NCI-H187 treated with DMSO at 0.1 percent for 48 hours (cell line): ENCODE results near the gene ASPA.

ENCODE experiments used
- DNase-seq: peaks from one replicate; lab custom pipeline; 2025; lab: John Stamatoyannopoulos, UW

Gene ASPA

DNA sequence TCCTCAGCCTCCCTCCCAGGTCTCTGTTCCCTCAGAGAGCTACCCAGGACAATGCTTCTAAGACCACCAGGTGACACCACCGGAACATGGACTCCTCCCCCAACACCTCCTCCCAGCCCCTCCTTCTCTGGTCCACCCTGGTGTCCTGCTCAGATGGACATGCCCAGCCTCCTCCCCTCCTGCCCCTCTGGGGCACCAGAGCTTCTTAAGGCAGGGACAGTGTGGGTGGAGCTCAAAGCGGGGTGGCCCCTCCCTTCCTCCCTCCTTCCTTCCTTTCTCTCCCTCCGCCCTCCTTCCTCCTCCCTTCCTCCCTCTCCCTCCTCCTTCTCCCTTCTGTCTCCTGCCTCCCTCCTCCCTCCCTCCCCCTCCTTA, 59.1 kb downstream of the ASPA start:
- DNase-seq: no peak

DNA sequence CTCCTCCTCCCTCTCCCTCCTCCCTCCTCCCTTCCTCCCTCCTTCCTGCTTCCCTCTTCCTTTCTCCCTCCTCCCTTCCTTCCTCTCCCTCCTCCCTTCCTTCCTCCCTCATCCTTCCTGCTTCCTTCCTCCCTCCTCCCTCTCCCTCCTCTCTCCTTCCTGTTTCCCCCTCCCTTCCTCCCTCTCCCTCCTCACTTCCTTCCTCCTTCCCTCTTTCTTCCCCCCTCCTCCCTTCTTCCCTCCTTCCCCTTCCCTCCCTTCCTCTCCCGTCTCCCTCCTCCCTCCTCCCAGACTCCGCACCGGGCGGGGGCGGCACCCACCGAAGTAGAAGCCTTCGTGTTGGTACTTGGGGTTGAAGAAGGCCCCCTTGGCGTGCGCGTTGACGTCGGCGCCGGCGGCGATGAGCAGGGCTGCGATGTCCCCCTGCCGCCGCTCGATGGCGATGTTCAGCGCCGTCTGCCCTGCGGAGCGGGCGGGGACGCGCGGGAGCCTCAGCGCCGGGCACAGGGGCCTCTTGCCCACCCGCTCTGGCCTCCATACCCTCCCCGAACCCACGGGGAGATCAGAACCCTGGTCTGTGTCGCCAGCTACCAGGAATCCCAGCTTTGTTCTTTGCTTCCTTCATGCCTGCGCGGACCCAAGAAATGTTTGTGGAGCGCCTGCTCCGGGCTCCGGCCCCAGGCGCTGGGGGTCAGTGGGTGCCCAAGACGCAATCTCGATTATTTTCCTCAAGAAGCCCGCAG, 59.6 kb downstream of the ASPA start:
- no peak for DNase-seq

DNA sequence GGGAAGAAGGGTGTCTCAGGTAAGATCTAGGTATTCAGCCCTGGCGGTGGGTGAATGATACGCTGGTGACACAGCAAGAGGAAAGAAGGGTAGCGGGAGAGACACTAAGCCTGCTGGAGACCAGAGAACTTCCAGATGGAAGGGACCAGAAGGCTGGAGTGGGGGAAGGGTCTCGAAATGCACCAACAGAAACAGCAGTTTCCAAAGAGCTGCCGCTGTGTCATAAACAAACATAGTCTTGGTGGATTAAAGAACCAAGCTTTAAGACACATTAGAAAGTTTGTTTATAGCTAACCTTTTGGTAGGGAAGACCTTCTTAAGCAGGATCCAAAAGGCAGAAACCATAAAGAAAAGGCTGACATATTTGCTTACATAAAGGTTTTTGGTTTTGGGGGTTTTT, 60.9 kb downstream of the ASPA start:
- no peak for DNase-seq

DNA sequence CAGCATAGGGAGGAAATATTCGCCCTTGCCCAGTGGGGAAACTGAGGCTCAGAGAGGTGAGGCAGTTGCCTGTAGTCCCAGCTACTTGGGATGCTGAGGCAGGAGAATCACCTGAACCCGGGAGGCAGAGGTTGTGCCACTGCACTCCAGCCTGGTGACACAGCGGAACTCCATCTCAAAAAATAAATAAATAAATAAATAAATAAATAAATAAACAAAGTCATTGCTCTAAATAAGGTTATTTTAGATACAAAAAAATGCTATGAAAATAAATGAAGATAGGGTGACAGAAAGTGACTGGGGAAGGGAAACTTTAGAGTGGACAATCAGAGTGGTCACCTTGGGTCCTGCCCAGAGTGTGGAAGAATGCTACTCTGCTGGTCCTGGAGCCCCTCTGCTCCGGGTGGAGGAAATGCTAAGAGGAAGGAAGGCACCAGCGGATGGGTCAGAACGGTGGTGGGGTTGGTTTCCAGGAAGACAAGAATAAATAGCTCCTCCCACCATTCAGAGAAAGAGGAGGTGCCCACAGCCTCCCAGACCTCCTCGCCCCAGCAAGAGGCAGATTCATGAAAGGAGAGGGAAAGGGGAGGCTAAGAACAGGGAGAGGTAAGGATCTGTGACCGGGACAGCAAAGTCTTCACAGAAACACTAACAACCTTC, 64.2 kb downstream of the ASPA start:
- no peak for DNase-seq

DNA sequence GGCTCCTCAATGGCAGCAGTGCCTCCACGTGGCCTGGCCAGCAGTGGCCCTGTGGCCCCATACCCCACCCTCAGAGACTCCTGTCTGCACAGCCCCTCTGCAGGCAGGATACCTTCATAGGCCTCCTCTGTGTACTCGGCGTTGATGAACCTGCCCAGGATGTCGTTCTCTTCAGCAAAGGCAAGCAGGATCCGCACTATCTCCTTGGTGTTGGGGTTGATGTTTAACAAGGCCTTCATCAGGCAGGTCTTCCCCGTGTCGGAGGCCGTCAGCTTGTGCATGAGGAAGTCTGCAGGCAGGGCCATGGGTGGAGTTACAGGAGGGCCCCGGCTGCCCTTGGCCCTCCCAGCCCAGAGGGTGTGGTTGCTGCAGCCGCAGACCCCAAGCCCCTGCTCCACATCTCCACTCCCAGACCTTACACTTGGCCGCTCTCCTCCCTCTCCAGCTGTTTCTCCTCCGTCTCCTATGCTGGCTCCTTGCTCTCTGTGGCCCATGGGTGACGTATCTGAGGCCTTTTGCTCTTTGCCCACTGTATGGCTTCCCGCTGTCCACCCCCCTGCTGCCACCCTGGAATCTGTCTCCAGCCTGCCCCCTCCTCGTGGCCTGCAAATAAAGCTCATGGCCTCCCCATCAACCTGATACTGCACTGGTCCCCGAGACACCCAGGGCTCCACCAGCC, 66.8 kb downstream of the ASPA start:
- DNase-seq: no peak

DNA sequence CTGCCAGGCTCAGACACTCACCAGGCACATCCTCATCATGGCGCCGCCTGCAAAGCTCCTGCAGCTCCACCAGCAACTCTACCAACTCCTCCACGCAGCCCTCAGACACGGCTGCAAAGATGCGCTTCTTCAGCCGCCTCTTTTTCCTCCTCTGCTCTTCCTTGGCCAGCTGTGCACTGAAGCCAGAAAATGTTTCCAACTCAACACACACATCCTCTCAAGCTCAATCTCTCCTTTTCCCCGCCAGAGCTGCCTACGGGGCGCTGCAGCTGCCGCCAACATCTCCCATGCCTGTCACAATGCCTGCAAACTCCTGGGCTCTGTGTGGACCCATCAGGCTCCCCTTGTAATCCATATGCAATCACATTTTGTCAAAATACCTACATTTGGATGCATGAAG, 67.7 kb downstream of the ASPA start:
- no peak for DNase-seq

DNA sequence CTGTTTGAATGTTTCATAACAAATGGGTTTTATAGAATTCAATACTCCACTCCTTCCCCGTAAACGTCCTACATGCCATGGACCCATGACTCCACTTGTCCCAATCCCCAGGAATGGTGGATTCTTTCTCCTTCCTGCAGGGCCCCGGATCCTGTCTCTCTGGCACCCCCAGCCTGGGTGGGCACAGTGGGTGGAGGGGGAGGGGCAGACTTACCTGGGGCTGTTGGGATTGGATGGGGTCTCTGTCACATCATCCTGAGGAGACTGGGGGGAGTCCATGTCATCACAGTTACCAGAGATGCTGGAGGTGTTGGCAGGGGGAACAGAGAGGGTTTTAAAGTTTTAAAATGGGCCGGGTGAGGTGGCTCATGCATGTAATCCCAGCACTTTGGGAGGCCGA, 68.6 kb downstream of the ASPA start:
- no peak for DNase-seq

DNA sequence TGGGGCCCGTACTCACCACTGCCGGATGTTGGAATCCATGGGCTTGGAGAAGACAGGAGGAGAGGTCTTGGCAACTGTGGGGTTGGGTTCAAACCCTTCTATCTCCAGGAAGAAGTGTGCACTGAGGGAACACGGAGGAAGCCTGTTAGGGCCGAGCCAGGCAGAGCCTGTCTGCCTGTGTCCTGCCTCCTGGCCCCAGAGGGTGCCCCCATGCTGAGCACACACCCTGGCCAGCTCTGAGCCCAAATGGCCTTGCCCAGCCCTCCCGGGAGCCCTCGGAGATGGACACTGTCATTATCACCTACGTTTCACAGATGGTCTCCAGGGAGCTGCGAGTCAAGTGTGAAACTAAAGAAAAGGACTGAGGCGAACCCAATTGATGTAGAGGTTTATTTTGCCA, 69.4 kb downstream of the ASPA start:
- no peak for DNase-seq

DNA sequence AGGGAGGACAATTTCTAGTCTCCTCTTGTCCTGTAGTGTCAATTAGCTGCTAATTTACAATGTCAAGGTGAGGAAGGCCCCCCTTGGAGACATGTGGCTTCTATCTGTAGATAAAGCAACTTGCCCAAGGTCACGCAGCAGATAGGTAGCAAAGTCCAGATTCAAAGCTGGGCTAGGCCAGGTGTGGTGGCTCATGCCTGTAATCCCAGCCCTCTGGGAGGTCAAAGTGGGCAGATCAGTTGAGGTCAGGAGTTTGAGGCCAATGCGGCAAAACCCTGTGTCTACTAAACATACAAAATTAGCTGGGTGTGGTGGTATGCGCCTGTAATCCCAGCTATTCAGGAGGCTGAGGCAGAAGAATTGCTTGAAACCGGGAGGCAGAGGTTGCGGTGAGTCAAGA, 70.7 kb downstream of the ASPA start:
- DNase-seq: no peak

DNA sequence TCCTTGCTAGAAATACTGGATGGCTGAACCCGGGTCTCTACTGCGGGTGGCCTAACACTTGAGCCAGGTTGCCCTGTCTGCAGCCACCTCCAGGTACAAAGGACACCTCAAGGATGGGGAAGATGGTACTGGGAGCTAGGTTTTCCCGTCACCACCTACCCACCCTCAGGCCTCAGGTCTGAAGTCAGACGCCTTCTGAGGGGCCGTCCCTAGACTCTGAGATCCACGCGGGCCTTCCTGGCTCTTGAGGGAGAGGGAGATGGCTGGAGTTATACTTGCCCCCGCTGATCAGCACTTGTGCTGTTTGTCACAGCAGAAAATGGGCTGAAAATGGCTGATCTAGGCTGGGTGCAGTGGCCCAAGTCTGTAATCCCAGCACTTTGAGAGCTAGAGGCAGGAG, 71.2 kb downstream of the ASPA start:
- DNase-seq: no peak

DNA sequence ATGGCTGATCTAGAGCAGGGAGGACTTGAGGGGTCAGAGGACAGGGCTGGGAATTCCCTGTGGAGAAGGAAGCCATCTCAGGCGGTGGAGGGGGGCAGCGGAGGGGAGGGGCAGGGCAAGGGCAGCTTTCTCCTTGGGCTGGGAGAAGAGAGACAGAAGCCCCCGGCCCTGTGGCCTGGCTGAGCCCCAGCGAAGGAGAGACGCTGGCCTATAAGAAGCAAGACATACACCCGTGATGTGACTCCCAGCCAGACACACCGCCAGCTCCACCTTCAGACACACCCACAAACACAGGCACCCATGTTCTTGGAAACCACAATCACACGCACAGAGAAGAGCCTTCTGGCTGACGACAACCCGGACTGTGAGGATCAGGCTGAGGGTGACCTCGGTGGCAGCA, 71.8 kb downstream of the ASPA start:
- no peak for DNase-seq

DNA sequence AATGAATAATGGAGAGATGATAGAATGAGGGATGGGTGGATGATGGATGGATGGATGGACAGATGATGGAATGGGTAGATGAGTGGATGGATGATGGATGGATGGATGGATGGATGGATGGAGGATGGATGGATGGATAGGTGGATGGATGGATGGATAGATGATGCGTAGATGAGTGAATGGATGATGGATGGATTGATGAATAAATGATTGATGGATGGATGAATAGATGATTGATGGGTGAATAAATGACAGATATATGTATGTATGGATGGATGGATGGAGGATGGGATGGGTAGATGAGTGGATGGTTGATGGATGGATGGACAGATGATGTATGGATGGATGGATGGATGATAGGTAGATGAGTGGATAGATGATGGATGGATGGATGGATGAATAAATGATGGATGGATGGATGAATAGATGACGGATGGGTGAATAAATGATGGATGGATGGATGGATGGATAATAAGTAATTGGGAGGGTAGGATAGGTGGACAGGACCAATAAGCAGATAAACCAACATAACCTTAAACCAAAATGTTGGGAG, 73.9 kb downstream of the ASPA start:
- DNase-seq: no peak

DNA sequence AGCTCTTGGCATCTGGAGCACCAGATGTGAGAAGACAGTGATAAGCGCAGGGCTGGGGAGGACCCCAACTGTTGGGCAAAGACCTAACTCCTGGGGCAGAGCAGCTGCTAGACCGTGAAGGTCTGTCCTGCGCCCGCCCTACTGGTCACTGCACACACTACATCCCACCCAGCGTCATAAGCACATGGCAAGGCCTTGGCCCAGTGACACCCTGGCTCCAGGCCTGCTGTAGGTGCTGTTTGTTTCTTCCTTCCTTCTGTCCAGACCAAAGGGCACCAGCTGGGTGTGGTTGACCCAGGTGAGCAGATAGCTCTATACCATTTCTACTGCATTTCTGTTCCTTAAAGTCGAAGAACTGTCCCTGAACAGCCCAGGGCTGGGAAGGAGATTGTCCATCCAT, 75.4 kb downstream of the ASPA start:
- no peak for DNase-seq

DNA sequence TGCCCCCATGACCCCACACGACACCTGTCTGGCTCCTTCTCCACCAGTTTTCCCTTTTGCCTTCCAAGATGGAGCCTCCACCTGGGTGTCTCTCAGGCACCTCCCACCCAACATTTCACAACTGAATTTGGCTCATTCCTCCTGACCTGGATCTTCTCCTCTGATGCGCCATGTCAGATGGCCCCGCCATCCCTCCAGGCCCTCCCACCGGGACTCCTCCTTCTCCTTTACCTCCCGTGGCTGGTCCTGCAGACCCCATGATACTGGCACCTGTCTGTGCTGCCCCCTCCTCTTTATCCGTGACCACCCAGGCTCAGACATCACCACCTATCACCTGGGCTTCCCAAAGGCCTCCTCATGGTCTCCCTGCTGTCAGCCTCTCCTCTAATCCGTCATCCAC, 77.1 kb downstream of the ASPA start:
- DNase-seq: no peak
